Stimulated activated naive B cell treated with anti-CD40 and anti-IgM and Interleukin-4, amounts not matched to agents 10 μg/mL and 1 μg/mL and 100 μg/mL, for 72 hours (primary cell): ENCODE data around the gene ACAD8.
"Not testable (repeated sequence)": the region's sequence is repeated elsewhere in the genome, so short reads cannot be mapped to it uniquely, and the experiment has no call there.

Source experiments
- ATAC-seq, 2 donors: fragments of 150-1000 bp; cut with Tn5 transposase; replicated peaks; 2 replicates each; pipeline ENCODE4 v1.10.0; 2021; ENCODE audit warnings: moderate library complexity in 1 of 2
- DNase-seq: peaks from one replicate; pipeline ENCODE4 v3.0.0; 2021
- H3K27ac Mint-ChIP-seq: one replicate; pipeline ENCODE4 v1.8.0; 2022; ENCODE audit warnings: mild to moderate bottlenecking, mixed read lengths
- H3K27me3 Mint-ChIP-seq, 2 donors: one replicate each; pipeline ENCODE4 v1.8.0; 2022; ENCODE audit warnings: mixed read lengths in 2 of 2
- H3K36me3 Mint-ChIP-seq, 2 donors: one replicate each; pipeline ENCODE4 v1.8.0; 2022; ENCODE audit warnings: mixed read lengths in 2 of 2, mild to moderate bottlenecking in 1 of 2
- H3K4me1 Mint-ChIP-seq, 2 donors: one replicate each; pipeline ENCODE4 v1.8.0; 2022; ENCODE audit warnings: mixed read lengths in 2 of 2, mild to moderate bottlenecking in 1 of 2
- H3K4me3 Mint-ChIP-seq, 2 donors: one replicate each; pipeline ENCODE4 v1.8.0; 2022; ENCODE audit warnings: mild to moderate bottlenecking in 2 of 2, mixed read lengths in 2 of 2, moderate library complexity in 1 of 2
- H3K9me3 Mint-ChIP-seq, 2 donors: one replicate each; pipeline ENCODE4 v1.8.0; 2022; ENCODE audit warnings: mixed read lengths in 2 of 2, mild to moderate bottlenecking in 1 of 2

ACAD8 gene

DNA sequence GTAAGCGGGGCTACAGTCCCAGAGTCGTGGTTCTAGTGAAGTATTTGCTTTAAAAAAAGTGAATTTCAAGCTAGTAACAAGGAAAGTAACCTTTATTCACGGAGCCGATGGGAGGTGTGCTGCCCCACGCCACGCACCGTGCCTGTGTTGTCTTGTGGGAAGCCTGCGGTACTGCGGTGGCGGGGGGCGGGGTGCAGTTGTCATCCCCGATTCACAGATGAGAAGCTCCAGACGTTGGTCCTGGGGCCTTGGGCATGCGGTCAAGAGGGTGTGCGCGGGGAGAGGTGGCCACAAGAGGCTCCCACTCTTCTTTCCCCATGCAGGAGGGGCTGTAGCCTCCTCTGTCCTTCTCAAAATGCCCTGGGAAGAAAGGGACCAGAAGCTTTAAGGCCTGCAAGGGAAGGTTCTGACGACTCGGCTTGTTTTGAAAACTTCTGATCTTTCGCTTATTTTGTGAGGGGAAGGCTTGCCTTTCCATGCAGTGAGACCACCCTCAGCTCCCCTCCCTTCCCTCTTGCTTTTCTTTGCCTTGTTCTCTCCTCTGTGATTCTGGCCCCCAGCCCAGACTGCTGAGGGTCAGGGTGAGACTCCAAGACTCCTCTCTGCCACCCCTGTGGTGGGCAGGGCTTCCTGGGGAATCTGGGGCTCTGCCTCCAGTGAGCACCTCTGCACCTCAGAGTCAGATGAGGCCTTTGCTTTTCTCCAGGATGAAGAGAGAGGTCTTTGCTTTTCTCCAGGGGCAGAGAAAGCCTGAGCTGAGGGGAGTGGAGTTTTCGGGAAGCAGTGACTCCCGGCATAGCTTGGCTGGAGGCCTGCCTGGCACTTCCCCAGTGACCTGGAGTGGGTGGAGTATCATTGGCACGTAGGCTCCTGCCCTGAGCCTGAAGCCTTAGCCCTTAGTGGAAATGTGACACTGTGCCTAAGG, 29.0 kb downstream of the ACAD8 start:
- peaks cover 51 to 59% of the 10 kb centered on the region in 2 donors for H3K27me3 Mint-ChIP-seq
- no peak for ATAC-seq
- H3K27ac Mint-ChIP-seq: no peak overlapping the region
- H3K36me3 Mint-ChIP-seq: peaks cover 0 to 1% of the 10 kb centered on the region in 2 donors
- DNase-seq: no peak
- H3K9me3 Mint-ChIP-seq: peaks cover 4 to 5% of the 10 kb centered on the region in 2 donors
- H3K4me3 Mint-ChIP-seq: no peak overlapping the region
- peaks cover 0 to 4% of the 10 kb centered on the region in 2 donors for H3K4me1 Mint-ChIP-seq

DNA sequence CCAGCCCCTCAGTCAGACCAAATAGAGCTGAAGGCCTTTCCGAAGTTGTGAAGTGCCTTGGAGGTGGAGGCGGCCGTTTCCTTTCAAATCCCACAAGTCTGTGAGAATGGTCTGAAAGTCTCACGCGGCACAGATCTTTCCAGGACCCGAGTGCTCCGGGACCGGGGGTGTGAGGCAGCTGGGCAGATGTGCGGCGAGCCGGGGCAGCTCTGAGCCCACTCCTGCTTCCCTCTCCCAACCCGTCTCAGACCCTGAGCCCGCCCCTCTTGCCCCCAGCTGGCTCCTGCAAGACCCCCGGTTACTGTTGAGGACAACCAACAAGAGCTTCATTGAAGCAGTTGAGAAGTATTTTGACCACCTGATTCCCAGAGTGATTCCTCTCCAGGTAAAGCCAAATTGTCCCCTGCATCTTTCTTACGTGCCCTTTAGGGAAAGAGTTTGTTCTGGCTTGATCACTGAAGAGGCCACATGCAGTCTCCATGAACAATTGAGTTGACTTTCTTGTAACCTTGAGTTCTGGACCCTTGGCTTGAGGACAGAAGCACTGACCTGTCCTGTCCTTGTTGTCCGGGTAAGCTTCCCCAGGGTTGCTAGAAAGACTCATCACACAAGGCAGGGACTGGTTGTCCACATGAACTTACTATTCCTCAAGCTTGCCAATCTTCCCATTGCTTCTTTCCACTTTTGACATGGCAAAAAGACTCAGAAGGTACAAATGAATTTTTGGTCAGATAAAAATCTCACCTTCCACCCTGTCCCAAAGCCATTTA, 30.3 kb downstream of the ACAD8 start:
- no peak overlapping the region for H3K27ac Mint-ChIP-seq
- H3K9me3 Mint-ChIP-seq: peaks cover 0 to under 1% of the 10 kb centered on the region in 2 donors
- H3K36me3 Mint-ChIP-seq: peaks cover 0 to 1% of the 10 kb centered on the region in 2 donors
- no peaks in the 10 kb centered on the region for H3K4me1 Mint-ChIP-seq
- ATAC-seq: no peak
- peaks cover 46 to 47% of the 10 kb centered on the region in 2 donors for H3K27me3 Mint-ChIP-seq
- H3K4me3 Mint-ChIP-seq: no peak overlapping the region
- DNase-seq: no peak

DNA sequence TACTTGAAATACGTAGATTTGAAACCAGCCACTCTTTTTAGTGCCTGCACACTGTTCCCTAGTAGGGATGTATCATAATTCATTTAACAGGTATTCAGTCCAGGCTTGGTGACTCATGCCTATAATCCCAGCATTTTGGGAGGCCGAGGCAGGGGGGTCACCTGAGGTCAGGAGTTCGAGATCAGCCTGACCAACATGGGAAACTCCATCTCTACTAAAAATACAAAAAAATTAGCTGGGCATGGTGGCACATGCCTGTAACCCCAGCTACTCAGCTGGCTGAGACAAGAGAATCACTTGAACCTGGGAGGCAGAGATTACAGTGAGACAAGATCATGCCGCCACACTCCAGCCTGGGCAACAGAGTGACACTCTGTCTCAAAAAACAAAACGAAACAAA, 31.0 kb downstream of the ACAD8 start:
- not testable (repeated sequence) for H3K4me1 Mint-ChIP-seq, H3K36me3 Mint-ChIP-seq, ATAC-seq, DNase-seq, H3K27ac Mint-ChIP-seq, H3K4me3 Mint-ChIP-seq, H3K9me3 Mint-ChIP-seq
- H3K27me3 Mint-ChIP-seq: peaks cover 42 to 44% of the 10 kb centered on the region in 2 donors

DNA sequence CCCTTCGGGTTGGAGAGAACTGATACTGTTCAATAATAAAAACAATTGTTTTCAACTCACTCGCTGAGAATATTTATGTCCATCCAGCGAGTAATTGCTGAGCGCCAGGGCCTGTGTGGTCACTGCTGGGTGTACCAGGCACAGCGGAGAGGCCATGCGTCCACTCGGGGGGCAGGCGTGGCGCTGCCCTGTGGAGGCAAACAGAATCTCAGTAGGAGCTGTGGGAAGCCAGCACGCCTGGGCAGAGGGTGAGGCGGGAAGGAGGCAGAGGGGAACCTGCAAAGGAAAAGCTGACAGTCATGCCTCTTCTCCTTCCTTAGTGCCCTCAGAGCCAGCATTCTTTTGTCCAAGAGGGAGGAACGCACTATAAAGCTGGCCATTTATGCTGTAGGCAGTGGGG, 34.2 kb downstream of the ACAD8 start:
- no peaks in the 10 kb centered on the region for H3K9me3 Mint-ChIP-seq
- peaks cover 18 to 34% of the 10 kb centered on the region in 2 donors for H3K27me3 Mint-ChIP-seq
- ATAC-seq (no peak), DNase-seq (no peak)
- H3K36me3 Mint-ChIP-seq: no peaks in the 10 kb centered on the region
- no peaks in the 10 kb centered on the region for H3K4me1 Mint-ChIP-seq
- no peak overlapping the region for H3K4me3 Mint-ChIP-seq
- no peak overlapping the region for H3K27ac Mint-ChIP-seq

DNA sequence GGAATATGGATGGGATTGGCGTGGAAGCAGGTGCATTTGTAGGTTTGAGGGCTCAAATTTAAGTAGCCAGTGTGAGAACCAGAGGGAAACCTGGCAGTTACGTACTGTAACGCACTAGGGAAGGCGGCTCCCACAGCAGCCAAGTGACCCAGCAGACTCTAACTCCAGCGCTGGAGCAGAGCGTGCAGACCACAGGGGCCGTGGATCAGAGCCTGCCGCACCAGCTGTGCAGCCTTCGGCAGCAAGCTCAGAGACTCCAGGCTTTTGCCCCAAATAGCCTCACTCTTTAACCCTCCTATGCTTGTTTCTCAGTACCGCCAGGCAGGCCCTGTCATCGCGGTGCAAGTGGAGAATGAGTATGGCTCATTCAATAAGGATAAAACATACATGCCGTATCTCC, 35.1 kb downstream of the ACAD8 start:
- Mint-ChIP-seq H3K36me3 (no peaks in the 10 kb centered on the region), H3K9me3 (no peaks in the 10 kb centered on the region), H3K4me1 (no peaks in the 10 kb centered on the region), H3K27me3 (peaks cover 16 to 34% of the 10 kb centered on the region in 2 donors), H3K27ac (no peak overlapping the region), H3K4me3 (no peak overlapping the region)
- no peak for ATAC-seq
- DNase-seq: no peak

DNA sequence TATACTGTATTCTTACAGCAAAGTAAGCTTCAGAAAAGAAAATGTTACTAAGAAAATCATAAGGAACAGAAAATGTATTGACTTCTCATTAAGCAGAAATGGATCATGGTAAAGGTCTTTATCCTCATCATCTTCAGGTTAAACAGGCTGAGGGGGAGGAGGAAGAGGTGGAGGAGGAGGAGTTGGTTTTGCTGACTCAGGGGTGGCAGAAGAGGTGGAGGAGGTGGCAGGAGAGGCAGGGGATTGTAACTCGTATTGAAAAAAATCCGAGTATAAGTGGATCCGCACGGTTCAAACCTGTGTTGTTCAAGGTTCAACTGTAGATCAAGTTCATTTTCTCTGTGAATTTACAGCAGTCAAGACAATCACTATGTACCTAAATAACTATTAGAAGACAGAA, 35.8 kb downstream of the ACAD8 start:
- H3K36me3 Mint-ChIP-seq: no peaks in the 10 kb centered on the region
- peaks cover 14 to 28% of the 10 kb centered on the region in 2 donors for H3K27me3 Mint-ChIP-seq
- H3K9me3 Mint-ChIP-seq: no peaks in the 10 kb centered on the region
- DNase-seq: no peak
- H3K4me1 Mint-ChIP-seq: no peaks in the 10 kb centered on the region
- ATAC-seq: no peak
- no peak overlapping the region for H3K27ac Mint-ChIP-seq
- H3K4me3 Mint-ChIP-seq: no peak overlapping the region

DNA sequence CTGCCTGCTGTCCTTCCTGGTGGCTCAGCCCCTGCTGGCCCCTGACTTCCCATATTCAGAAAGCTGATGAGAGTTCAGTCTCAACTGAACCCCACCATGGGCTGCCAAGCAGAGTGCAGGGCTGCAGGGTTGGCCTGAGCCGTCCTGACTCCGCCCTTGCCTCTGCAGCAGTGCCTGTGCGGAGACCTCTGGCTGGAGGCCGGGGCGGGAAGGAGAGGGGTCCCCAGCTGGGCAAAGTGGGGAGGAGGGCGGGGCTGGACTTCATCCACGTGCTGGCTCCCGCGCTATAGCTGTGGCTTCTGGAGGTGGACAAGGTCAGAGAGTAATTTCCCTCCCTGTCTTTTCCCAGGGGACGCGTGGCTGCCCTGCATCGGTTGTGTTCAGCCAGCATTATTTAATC, 36.4 kb downstream of the ACAD8 start:
- DNase-seq: no peak

DNA sequence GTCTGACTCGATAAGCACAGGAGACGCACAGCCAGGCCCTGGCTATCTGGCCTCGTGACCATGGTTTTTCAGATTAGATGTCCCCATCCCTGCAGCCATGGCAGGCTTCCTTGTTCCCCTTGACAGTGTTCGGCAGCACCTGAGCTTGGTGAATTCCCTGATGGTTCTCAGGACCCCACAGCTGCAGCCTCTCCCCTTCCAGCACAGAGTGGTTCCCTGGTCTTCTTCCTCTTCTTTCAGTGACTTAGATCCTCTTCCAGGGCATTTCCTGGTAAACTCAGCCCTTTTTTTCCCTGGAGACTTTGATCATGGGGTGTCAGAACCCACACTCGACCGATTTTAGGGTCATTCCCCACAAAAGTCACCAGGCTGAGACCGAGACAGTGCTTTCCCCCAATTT, 37.3 kb downstream of the ACAD8 start:
- no peak for DNase-seq
- Mint-ChIP-seq H3K27ac (no peak overlapping the region), H3K27me3 (peaks cover 16 to 31% of the 10 kb centered on the region in 2 donors), H3K9me3 (no peaks in the 10 kb centered on the region), H3K4me1 (no peaks in the 10 kb centered on the region), H3K4me3 (no peak overlapping the region), H3K36me3 (no peaks in the 10 kb centered on the region)
- ATAC-seq: no peak

More for the DNA sequence above, 36.4 kb downstream of the ACAD8 start:
- Mint-ChIP-seq H3K27me3 (peaks cover 16 to 31% of the 10 kb centered on the region in 2 donors), H3K9me3 (no peaks in the 10 kb centered on the region), H3K27ac (no peak overlapping the region), H3K4me3 (no peak overlapping the region), H3K36me3 (no peaks in the 10 kb centered on the region), H3K4me1 (no peaks in the 10 kb centered on the region)
- no peak for ATAC-seq

DNA sequence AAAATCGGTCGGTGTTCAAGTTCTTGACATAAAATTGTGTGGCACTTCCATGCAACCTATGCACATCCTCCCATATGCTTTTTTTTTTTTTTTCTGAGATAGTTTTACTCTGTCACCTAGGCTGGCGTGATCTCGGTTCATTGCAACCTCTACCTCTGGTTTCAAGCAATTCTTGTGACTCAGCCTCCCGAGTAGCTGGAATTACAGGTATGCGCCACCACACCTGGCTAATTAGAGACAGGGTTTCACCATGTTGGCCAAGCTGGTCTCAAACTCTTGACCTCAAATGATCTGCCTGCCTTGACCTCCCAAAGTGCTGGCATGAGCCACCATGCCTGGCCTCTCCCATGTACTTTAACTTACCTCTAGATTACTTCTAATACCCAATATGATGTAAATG, 37.8 kb downstream of the ACAD8 start:
- H3K4me3 Mint-ChIP-seq: no peak overlapping the region
- H3K27me3 Mint-ChIP-seq: peaks cover 16 to 26% of the 10 kb centered on the region in 2 donors
- ATAC-seq (no peak), DNase-seq (no peak)
- H3K27ac Mint-ChIP-seq: no peak overlapping the region
- no peaks in the 10 kb centered on the region for H3K9me3 Mint-ChIP-seq
- H3K4me1 Mint-ChIP-seq: no peaks in the 10 kb centered on the region
- H3K36me3 Mint-ChIP-seq: no peaks in the 10 kb centered on the region

DNA sequence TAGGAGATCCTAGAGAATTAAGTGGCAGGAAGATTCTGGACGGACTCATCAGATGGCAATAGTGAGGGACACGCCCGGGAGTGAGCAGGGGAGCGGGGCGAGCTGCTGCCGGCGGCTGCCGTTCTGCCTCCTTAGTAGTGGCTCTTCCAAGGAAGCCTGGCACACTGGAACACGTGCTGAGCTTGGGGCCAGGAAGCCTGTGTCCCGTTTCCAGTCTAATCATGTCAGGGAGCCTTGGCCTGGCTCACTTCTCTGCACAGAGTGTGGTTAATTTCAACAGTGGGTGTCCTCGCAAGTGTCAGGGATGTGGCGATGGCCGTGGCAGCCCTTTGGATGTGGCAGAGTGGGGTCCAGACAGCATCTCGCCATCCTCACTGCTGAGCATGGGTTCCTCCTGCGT, 39.3 kb downstream of the ACAD8 start:
- Mint-ChIP-seq H3K36me3 (no peaks in the 10 kb centered on the region), H3K9me3 (no peaks in the 10 kb centered on the region), H3K4me1 (no peaks in the 10 kb centered on the region), H3K4me3 (no peak overlapping the region), H3K27ac (no peak overlapping the region), H3K27me3 (peaks cover 16 to 25% of the 10 kb centered on the region in 2 donors)
- no peak for ATAC-seq
- DNase-seq: no peak

DNA sequence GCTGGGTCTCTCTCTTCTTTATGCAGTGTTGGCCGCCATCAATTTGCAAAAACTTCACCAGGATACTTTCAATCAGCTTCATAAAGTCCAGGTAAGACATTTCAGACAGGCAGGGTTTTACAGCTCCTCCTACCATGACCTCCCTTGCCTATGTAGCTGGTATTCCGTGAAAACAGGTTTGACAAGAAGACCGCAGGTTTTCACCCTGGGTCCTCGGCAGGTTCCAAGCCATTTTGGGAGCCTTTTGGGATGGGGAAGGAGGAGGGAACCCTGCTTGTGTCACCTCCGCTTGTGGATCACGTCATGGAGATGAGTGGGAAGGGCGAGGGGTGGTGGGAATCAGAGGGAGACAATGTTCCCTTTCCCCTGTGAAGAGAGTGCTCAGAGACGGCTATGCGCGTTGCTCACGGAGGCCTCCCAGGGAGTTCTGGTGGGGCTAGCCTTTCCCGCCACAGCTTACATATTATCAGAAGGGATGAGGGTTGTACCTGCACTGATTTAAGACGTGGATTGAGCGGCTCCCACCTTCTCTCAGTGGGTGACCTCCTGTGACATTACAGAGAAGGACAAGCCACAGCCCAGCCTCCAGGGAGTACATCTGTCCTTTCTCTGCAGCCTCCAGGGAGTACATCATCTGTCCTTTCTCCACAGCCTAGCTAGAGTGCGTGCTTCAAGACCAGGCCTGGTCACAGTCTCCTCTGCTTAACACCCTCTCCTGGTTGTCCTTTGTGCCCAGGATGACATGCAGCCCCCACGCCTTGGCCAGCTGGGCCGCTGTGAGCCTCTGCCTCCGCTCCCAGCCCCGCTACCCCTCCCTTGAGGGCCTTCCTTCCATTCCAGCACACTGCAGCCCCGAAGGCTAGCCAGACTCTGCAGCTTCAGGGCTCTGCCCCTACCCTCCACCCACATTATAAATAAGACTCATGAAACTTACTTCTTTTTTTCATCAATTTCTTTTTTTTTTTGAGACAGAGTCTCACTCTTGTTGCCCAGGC, 40.0 kb downstream of the ACAD8 start:
- DNase-seq (no peak), ATAC-seq (peak in 1 of 2 donors; percentile 34)
- no peaks in the 10 kb centered on the region for H3K36me3 Mint-ChIP-seq
- no peak overlapping the region for H3K4me3 Mint-ChIP-seq
- no peaks in the 10 kb centered on the region for H3K9me3 Mint-ChIP-seq
- H3K27ac Mint-ChIP-seq: no peak overlapping the region
- H3K4me1 Mint-ChIP-seq: no peaks in the 10 kb centered on the region
- H3K27me3 Mint-ChIP-seq: peaks cover 17 to 19% of the 10 kb centered on the region in 2 donors

DNA sequence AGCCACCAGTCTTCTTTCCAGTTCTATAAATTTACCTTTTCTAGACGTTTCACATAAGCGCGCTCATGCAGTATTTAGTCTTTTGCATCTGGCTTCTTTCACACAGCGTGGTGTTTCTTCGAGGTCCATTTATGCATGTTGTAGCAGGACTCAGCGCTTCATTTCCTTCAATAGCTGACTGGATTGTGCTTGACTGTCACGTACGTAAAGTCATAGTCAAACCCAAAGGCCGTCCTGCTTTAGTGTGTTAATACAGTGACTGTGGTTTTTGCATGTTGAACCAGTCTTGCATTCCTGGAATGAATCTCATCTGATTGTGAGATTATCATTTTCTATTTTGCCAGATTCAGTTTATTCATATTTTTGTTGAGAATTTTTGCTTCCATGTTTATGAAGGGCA, 41.3 kb downstream of the ACAD8 start:
- no peaks in the 10 kb centered on the region for H3K4me1 Mint-ChIP-seq
- H3K27me3 Mint-ChIP-seq: peaks cover 24 to 27% of the 10 kb centered on the region in 2 donors
- DNase-seq (no peak), ATAC-seq (no peak)
- H3K27ac Mint-ChIP-seq: peak overlapping the region; percentile 63
- H3K9me3 Mint-ChIP-seq: no peaks in the 10 kb centered on the region
- no peaks in the 10 kb centered on the region for H3K36me3 Mint-ChIP-seq
- H3K4me3 Mint-ChIP-seq: no peak overlapping the region

DNA sequence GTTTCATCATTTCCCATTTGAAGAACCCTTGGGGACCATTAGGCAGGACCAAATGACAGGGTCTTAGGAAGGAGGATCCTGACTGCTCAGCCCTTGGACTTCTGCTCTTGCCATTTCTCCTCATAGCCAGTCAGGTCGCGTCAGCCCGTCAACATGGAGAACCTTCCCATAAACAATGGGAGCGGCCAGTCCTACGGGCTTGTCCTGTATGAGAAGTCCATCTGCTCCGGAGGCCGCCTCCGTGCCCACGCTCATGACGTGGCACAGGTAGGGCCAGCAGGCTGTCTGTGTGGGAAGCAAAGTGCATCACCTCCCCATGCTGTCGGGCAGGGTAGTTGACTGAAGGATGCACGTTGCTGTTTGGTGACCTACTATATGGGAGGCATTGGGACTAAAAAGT, 58.9 kb downstream of the ACAD8 start:
- H3K27ac Mint-ChIP-seq: no peak overlapping the region
- H3K4me1 Mint-ChIP-seq: no peaks in the 10 kb centered on the region
- no peak for DNase-seq
- H3K4me3 Mint-ChIP-seq: no peak overlapping the region
- H3K9me3 Mint-ChIP-seq: peaks cover 0 to 9% of the 10 kb centered on the region in 2 donors
- ATAC-seq: no peak
- H3K36me3 Mint-ChIP-seq: no peaks in the 10 kb centered on the region
- peaks cover 10 to 40% of the 10 kb centered on the region in 2 donors for H3K27me3 Mint-ChIP-seq

DNA sequence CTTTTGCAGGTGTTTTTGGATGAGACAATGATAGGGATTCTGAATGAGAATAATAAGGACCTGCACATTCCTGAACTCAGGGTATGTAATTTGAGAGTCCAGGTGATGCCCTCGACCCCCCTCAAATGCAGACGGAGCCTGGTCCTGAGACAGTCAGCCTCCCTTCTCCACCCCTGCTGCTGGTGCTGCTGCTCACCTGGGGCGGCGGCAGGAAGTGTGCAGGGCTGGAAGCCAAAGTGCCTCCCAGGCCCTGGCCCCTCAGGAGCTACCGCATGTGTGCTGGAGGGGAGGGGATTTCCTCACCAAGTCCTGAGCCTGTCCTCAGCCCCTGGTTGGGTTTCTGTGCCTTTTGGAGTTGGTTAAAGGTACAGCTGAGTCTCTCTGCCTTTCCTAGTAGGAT, 59.4 kb downstream of the ACAD8 start:
- Mint-ChIP-seq H3K9me3 (peaks cover 0 to 8% of the 10 kb centered on the region in 2 donors), H3K4me1 (no peaks in the 10 kb centered on the region), H3K27ac (no peak overlapping the region), H3K36me3 (no peaks in the 10 kb centered on the region), H3K27me3 (peaks cover 10 to 40% of the 10 kb centered on the region in 2 donors), H3K4me3 (no peak overlapping the region)
- no peak for DNase-seq
- no peak for ATAC-seq
